OCI-LY7 (cell line): ENCODE data around the gene LPAR2. TPM values are rescaled to one million over a fixed set of nuclear protein-coding genes. Genes with fewer than 3 reads are reported as not detected.
A peak's percentile ranks its signal among the peaks of the same experiment; 100 is the strongest.

Experiments used
- BruUV-seq: library from RNA; stranded (reverse); fragments of 400-500 nt; replicated peaks from 2 replicates; lab custom pipeline; 2021; lab: Mats Ljungman, UMichigan
- CTCF ChIA-PET: fragments of 300-600 bp; sonication (Branson Sonifier 250); formaldehyde crosslinking; loops from one replicate; lab custom pipeline; 2022; ENCODE audit warnings: antibody characterized with exemption; ENCODE audit not compliant: unreplicated experiment; lab: Charles Lee
- POLR2A ChIA-PET: fragments of 300-600 bp; sonication (Branson Sonifier 250); formaldehyde crosslinking; loops from one replicate; lab custom pipeline; 2022; ENCODE audit warnings: antibody characterized with exemption; lab: Charles Lee
- DNase-seq: peaks from one replicate; pipeline ENCODE4 v3.0.0-alpha.2; 2015; ENCODE audit warnings: low spot score
- H2AFZ ChIP-seq: fragments of 200-600 bp; sonication (generic), shearing (Covaris generic); 2 replicates; pipeline ENCODE4 v1.6.1; 2014; ENCODE audit warnings: mild to moderate bottlenecking, antibody characterized with exemption, low read length, moderate library complexity
- H3K27ac ChIP-seq: fragments of 200-600 bp; sonication (generic); 2 replicates; pipeline ENCODE4 v1.5.1; 2014; ENCODE audit warnings: mixed run types, low read depth, mild to moderate bottlenecking, moderate library complexity, low read length, inconsistent platforms; ENCODE audit not compliant: poor library complexity, severe bottlenecking
- H3K36me3 ChIP-seq: fragments of 200-600 bp; sonication (generic); 2 replicates; pipeline ENCODE4 v1.6.1; 2014; ENCODE audit warnings: mild to moderate bottlenecking, antibody characterized with exemption, low read length, moderate library complexity, mixed read lengths; ENCODE audit not compliant: insufficient read depth
- H3K4me1 ChIP-seq: fragments of 200-600 bp; sonication (generic); 2 replicates; pipeline ENCODE4 v1.5.1; 2014; ENCODE audit warnings: mild to moderate bottlenecking, low read length; ENCODE audit not compliant: insufficient read depth, poor library complexity, severe bottlenecking
- H3K4me2 ChIP-seq: fragments of 200-600 bp; sonication (generic); 2 replicates; pipeline ENCODE4 v1.6.1; 2014; ENCODE audit warnings: mild to moderate bottlenecking, low read length
- H3K4me3 ChIP-seq: fragments of 200-600 bp; sonication (generic); 2 replicates; pipeline ENCODE4 v1.5.1; 2014; ENCODE audit warnings: mild to moderate bottlenecking, low read depth, low read length; ENCODE audit not compliant: poor library complexity, severe bottlenecking
- H3K79me2 ChIP-seq: fragments of 200-600 bp; sonication (generic); 2 replicates; pipeline ENCODE4 v1.6.1; 2016; ENCODE audit warnings: low read depth, mild to moderate bottlenecking, low read length, moderate library complexity, mixed read lengths; ENCODE audit not compliant: insufficient read depth
- H3K9me2 ChIP-seq: fragments of 200-600 bp; sonication (generic); 2 replicates; pipeline ENCODE4 v1.6.1; 2016; ENCODE audit warnings: mild to moderate bottlenecking, low read length, mixed read lengths; ENCODE audit not compliant: insufficient read depth
- H3K9me3 ChIP-seq: fragments of 200-600 bp; sonication (generic); 2 replicates; pipeline ENCODE4 v1.6.1; 2014; ENCODE audit warnings: mild to moderate bottlenecking, mixed run types, low read length, mixed read lengths
- H4K20me1 ChIP-seq: fragments of 200-600 bp; sonication (generic); 2 replicates; pipeline ENCODE4 v1.6.1; 2014; ENCODE audit warnings: mild to moderate bottlenecking, antibody characterized with exemption, low read length, moderate library complexity, mixed read lengths; ENCODE audit not compliant: insufficient read depth
- EZH2phosphoT487 ChIP-seq: fragments of 200-600 bp; sonication (generic); IDR thresholded peaks from 2 replicates; pipeline ENCODE4 v1.6.1; 2018; ENCODE audit warnings: low read depth, borderline replicate concordance, mild to moderate bottlenecking, mixed run types, antibody characterized with exemption, low read length, moderate library complexity, mixed read lengths
- intact Hi-C: fragments of 100-400 bp; cut with micrococcal nuclease; formaldehyde crosslinking; loops from one replicate; pipeline ENCODE4 v1.10.0; 2022; ENCODE audit not compliant: unreplicated experiment
- total RNA-seq, 2 experiments: library from RNA; depleted of rRNA in 1 of 2; stranded (reverse); fragments of >200 nt in 1 of 2; shearing (Covaris generic) in 1 of 2; gene quantifications; 2 replicates each; pipeline ENCODE4 v1.2.3, GENCODE V29; 2014 to 2022
- TF ChIP-seq, protein P1 (sequence below): fragments of 200-600 bp; sonication (generic); conservative IDR thresholded peaks from 2 replicates; pipeline ENCODE4 v1.5.1; 2014; ENCODE audit warnings: mild to moderate bottlenecking, antibody characterized with exemption, low read length, moderate library complexity, mixed read lengths

The LPAR2 gene
- total RNA-seq, 2 experiments from 2014 or later = 12.4 to 18.4 TPM

DNA sequence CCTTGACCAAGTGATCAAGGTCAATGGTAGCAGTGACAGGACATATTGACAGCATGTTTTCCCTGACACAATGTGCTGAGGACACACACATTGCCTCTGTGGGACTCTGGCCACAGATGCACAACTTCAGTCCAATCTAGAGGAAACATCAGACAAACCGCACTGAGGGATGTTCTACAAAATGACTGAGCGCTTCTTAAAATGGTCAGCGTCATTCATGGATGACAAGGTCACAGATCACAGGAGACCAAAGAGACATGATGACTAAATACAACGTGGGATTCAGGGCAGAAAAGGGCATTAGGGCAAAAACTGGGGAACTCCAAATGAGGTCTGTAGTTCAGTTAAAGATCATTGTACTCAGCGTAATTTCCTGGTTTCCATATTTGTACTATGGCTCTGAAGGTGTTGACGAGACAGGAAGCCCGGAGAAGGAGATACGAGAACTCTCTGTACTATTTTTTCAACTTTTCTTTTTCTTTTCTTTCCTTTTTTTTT, 30.2 kb downstream of the LPAR2 start:
- CTCF ChIA-PET = no interaction called here
- H4K20me1 ChIP-seq = no peaks in the 10 kb centered on the region
- BruUV-seq = no TSS peak
- H3K79me2 ChIP-seq = no peaks in the 10 kb centered on the region
- POLR2A ChIA-PET = no interaction called here
- no peaks in the 10 kb centered on the region for H3K9me3 ChIP-seq
- no peak overlapping the region for H3K4me3 ChIP-seq
- H2AFZ ChIP-seq = peak overlapping the region; percentile 1; the same call in 1 of the 2 replicates
- intact Hi-C loops = no loop called here
- H3K4me2 ChIP-seq = peak overlapping the region; percentile 43
- no peak overlapping the region for H3K27ac ChIP-seq
- no peaks in the 10 kb centered on the region for H3K36me3 ChIP-seq
- no peak for DNase-seq
- H3K4me1 ChIP-seq = peaks cover 28% of the 10 kb centered on the region
- H3K9me2 ChIP-seq = no peaks in the 10 kb centered on the region
- TF ChIP-seq EZH2phosphoT487 = no peak
- TF ChIP-seq, protein P1, sequence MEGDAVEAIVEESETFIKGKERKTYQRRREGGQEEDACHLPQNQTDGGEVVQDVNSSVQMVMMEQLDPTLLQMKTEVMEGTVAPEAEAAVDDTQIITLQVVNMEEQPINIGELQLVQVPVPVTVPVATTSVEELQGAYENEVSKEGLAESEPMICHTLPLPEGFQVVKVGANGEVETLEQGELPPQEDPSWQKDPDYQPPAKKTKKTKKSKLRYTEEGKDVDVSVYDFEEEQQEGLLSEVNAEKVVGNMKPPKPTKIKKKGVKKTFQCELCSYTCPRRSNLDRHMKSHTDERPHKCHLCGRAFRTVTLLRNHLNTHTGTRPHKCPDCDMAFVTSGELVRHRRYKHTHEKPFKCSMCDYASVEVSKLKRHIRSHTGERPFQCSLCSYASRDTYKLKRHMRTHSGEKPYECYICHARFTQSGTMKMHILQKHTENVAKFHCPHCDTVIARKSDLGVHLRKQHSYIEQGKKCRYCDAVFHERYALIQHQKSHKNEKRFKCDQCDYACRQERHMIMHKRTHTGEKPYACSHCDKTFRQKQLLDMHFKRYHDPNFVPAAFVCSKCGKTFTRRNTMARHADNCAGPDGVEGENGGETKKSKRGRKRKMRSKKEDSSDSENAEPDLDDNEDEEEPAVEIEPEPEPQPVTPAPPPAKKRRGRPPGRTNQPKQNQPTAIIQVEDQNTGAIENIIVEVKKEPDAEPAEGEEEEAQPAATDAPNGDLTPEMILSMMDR = no peak

DNA sequence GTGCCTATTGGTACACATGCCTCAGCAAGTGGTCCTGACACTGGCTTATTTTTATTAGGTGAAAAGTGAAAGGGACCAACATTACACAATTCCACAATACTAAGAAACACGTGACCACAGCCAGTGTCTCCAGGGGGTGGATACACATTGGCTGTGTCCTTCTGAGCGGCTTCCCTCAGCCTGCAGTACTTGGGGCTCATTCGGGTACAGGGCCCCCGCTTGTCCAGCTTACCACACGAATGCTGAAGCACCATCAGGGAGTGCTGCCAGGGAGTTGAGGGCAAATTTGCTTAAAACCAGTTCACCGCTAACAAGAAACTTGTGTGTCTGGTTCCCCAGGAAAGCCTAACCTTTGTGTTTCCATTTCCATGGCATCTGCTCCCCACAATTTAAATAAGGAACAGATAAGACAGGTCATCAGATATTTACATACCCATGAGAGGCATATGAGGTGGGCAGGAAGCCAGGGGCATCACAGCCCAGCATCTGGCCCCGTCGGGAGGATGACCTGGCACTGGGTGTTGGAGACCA, 32.8 kb downstream of the LPAR2 start:
- peaks cover 21% of the 10 kb centered on the region for H3K4me1 ChIP-seq
- BruUV-seq = no TSS peak
- no peak overlapping the region for H2AFZ ChIP-seq
- POLR2A ChIA-PET = no interaction called here
- H4K20me1 ChIP-seq = no peaks in the 10 kb centered on the region
- no peak overlapping the region for H3K27ac ChIP-seq
- no peaks in the 10 kb centered on the region for H3K9me3 ChIP-seq
- no peak overlapping the region for H3K4me3 ChIP-seq
- H3K36me3 ChIP-seq = no peaks in the 10 kb centered on the region
- no peaks in the 10 kb centered on the region for H3K79me2 ChIP-seq
- no peak for DNase-seq
- H3K4me2 ChIP-seq = no peak overlapping the region
- TF ChIP-seq EZH2phosphoT487 = no peak
- TF ChIP-seq, protein P1 = no peak
- intact Hi-C loops = no loop called here
- no peaks in the 10 kb centered on the region for H3K9me2 ChIP-seq
- CTCF ChIA-PET = no interaction called here

DNA sequence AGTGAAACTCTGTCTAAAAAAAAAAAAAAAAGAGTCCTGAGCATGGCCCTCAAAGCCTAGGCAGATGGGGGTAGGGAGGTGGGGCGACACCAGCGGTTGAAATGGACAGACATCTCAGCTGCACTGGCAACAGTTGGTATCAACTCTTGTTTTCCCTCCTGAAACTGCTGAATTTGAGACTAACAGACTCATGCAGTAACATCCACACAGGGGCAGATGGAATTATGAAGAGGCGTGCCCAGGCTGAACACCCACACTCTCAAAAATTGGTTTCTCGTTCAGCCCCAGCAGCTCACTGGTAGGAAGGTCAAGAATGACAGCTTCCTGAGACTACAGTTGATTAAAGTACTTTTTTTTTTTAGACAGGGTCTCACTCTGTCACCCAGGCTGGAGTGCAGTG, 33.6 kb downstream of the LPAR2 start:
- Histone ChIP-seq H4K20me1 (no peaks in the 10 kb centered on the region), H3K27ac (no peak overlapping the region), H3K4me1 (peaks cover 21% of the 10 kb centered on the region), H3K9me2 (no peaks in the 10 kb centered on the region), H3K4me3 (no peak overlapping the region), H3K79me2 (no peaks in the 10 kb centered on the region), H3K36me3 (no peaks in the 10 kb centered on the region), H3K4me2 (no peak overlapping the region), H2AFZ (no peak overlapping the region), H3K9me3 (no peaks in the 10 kb centered on the region)
- POLR2A ChIA-PET = no interaction called here
- CTCF ChIA-PET = no interaction called here
- no peak for DNase-seq
- no TSS peak for BruUV-seq
- TF ChIP-seq EZH2phosphoT487 = no peak
- TF ChIP-seq, protein P1 = no peak
- intact Hi-C loops = no loop called here
